H9 (cell line): Measurements from ENCODE around the gene SETDB2. TPM values are rescaled to one million over a fixed set of nuclear protein-coding genes. Genes with fewer than 3 reads are reported as not detected.
"Not testable (repeated sequence)": the region's sequence is repeated elsewhere in the genome, so short reads cannot be mapped to it uniquely, and the experiment has no call there.

Experiments used
- DNase-seq: peaks from one replicate; pipeline ENCODE4 v3.0.0-alpha.2; 2017
- H2AFZ ChIP-seq: one replicate; pipeline ENCODE4 v1.6.1; 2013; ENCODE audit warnings: mild to moderate bottlenecking, low read length, control low read depth, moderate library complexity
- H2AK5ac ChIP-seq: 2 replicates; pipeline ENCODE4 v1.6.1; 2013; ENCODE audit warnings: low read length, control low read depth, mixed read lengths; ENCODE audit not compliant: insufficient read length
- H2BK120ac ChIP-seq: one replicate; pipeline ENCODE4 v1.6.1; 2013; ENCODE audit warnings: low read depth, mild to moderate bottlenecking, low read length, control low read depth, inconsistent platforms; ENCODE audit not compliant: poor library complexity, severe bottlenecking
- H2BK12ac ChIP-seq: 2 replicates; pipeline ENCODE4 v1.6.1; 2013; ENCODE audit warnings: low read length, control low read depth, mixed read lengths, low read depth; ENCODE audit not compliant: insufficient read length
- H2BK15ac ChIP-seq: 2 replicates; pipeline ENCODE4 v1.6.1; 2013; ENCODE audit warnings: low read depth, low read length, control low read depth
- H2BK20ac ChIP-seq: one replicate; pipeline ENCODE4 v1.6.1; 2013; ENCODE audit warnings: low read depth, mild to moderate bottlenecking, low read length, control low read depth, inconsistent platforms; ENCODE audit not compliant: poor library complexity, severe bottlenecking
- H2BK5ac ChIP-seq: 2 replicates; pipeline ENCODE4 v1.6.1; 2013; ENCODE audit warnings: low read length, control low read depth, mixed read lengths; ENCODE audit not compliant: insufficient read length
- H3K14ac ChIP-seq: 2 replicates; pipeline ENCODE4 v1.6.1; 2013; ENCODE audit warnings: low read length, control low read depth; ENCODE audit not compliant: insufficient read depth
- H3K18ac ChIP-seq: 2 replicates; pipeline ENCODE4 v1.6.1; 2013; ENCODE audit warnings: low read depth, mild to moderate bottlenecking, mixed read lengths, low read length, control low read depth; ENCODE audit not compliant: insufficient read length
- H3K23ac ChIP-seq: 2 replicates; pipeline ENCODE4 v1.6.1; 2013; ENCODE audit warnings: low read length, control low read depth, mixed read lengths, low read depth; ENCODE audit not compliant: insufficient read length
- H3K23me2 ChIP-seq: 2 replicates; pipeline ENCODE4 v1.6.1; 2013; ENCODE audit warnings: low read depth, mild to moderate bottlenecking, mixed read lengths, low read length, control low read depth; ENCODE audit not compliant: insufficient read length, poor library complexity, severe bottlenecking
- H3K27ac ChIP-seq: 2 replicates; pipeline ENCODE4 v1.5.1; 2013; ENCODE audit warnings: low read length, control low read depth, mixed read lengths, low read depth; ENCODE audit not compliant: insufficient read length
- H3K27me3 ChIP-seq: 2 replicates; pipeline ENCODE4 v1.6.1; 2013; ENCODE audit warnings: low read length, control low read depth, inconsistent platforms; ENCODE audit not compliant: insufficient read depth
- H3K4ac ChIP-seq: 2 replicates; pipeline ENCODE4 v1.6.1; 2013; ENCODE audit warnings: low read depth, mild to moderate bottlenecking, control low read depth, inconsistent platforms, low read length, moderate library complexity
- H3K4me1 ChIP-seq: 2 replicates; pipeline ENCODE4 v1.6.1; 2013; ENCODE audit warnings: low read length, control low read depth, inconsistent platforms; ENCODE audit not compliant: insufficient read depth
- H3K4me2 ChIP-seq: 2 replicates; pipeline ENCODE4 v1.6.1; 2013; ENCODE audit warnings: low read length, control low read depth, mixed read lengths; ENCODE audit not compliant: insufficient read length, insufficient read depth
- H3K56ac ChIP-seq: 2 replicates; pipeline ENCODE4 v1.6.1; 2013; ENCODE audit warnings: low read depth, mild to moderate bottlenecking, mixed read lengths, low read length, control low read depth; ENCODE audit not compliant: insufficient read length
- H3K79me1 ChIP-seq: 2 replicates; pipeline ENCODE4 v1.6.1; 2013; ENCODE audit warnings: low read depth, mild to moderate bottlenecking, moderate library complexity, low read length, control low read depth, inconsistent platforms; ENCODE audit not compliant: insufficient read depth, poor library complexity, severe bottlenecking
- H3K79me2 ChIP-seq: 2 replicates; pipeline ENCODE4 v1.6.1; 2013; ENCODE audit warnings: low read length, control low read depth, inconsistent platforms; ENCODE audit not compliant: insufficient read depth
- H3K9ac ChIP-seq: 2 replicates; pipeline ENCODE4 v1.6.1; 2013; ENCODE audit warnings: low read length, control low read depth, mixed read lengths; ENCODE audit not compliant: insufficient read length; ENCODE audit errors: extremely low read depth
- H3K9me3 ChIP-seq: one replicate; pipeline ENCODE4 v1.6.1; 2013; ENCODE audit warnings: low read depth, low read length, inconsistent platforms; ENCODE audit not compliant: control insufficient read depth
- H3T11ph ChIP-seq: one replicate; pipeline ENCODE4 v1.6.1; 2013; ENCODE audit warnings: mild to moderate bottlenecking, low read length, control low read depth, inconsistent platforms
- H4K20me1 ChIP-seq: one replicate; pipeline ENCODE4 v1.6.1; 2013; ENCODE audit not compliant: control insufficient read depth, insufficient read length, insufficient read depth
- H4K5ac ChIP-seq: 2 replicates; pipeline ENCODE4 v1.6.1; 2013; ENCODE audit warnings: low read depth, mild to moderate bottlenecking, mixed read lengths, low read length, control low read depth; ENCODE audit not compliant: insufficient read length
- H4K8ac ChIP-seq: replicated peaks from 2 replicates; pipeline ENCODE4 v1.6.1; 2013; ENCODE audit warnings: low read length, control low read depth, mixed read lengths, low read depth; ENCODE audit not compliant: insufficient read length
- H4K91ac ChIP-seq: 2 replicates; pipeline ENCODE4 v1.6.1; 2013; ENCODE audit warnings: low read depth, mild to moderate bottlenecking, moderate library complexity, mixed read lengths, low read length, control low read depth; ENCODE audit not compliant: insufficient read length
- H3K27ac Mint-ChIP-seq, 3 experiments: 2 replicates in 2 of 3; 3 replicates in 1 of 3; pipeline ENCODE4 v1.8.0; 2020 to 2021; ENCODE audit warnings: mixed read lengths in 3 of 3, mild to moderate bottlenecking in 1 of 3, moderate library complexity in 1 of 3
- H3K27me3 Mint-ChIP-seq: 2 replicates; pipeline ENCODE4 v1.8.0; 2021; ENCODE audit warnings: low read depth, mild to moderate bottlenecking, moderate library complexity, mixed read lengths
- H3K36me3 Mint-ChIP-seq, 3 experiments: 2 replicates in 2 of 3; 3 replicates in 1 of 3; pipeline ENCODE4 v1.8.0; 2020 to 2021; ENCODE audit warnings: low read depth in 3 of 3, mixed read lengths in 3 of 3; ENCODE audit not compliant: insufficient read depth in 1 of 3
- H3K4me1 Mint-ChIP-seq, 2 experiments: 2 replicates each; pipeline ENCODE4 v1.8.0; 2020; ENCODE audit warnings: mixed read lengths in 2 of 2
- H3K4me3 Mint-ChIP-seq, 2 experiments: 2 replicates in 1 of 2; 3 replicates in 1 of 2; pipeline ENCODE4 v1.8.0; 2020 to 2021; ENCODE audit warnings: mild to moderate bottlenecking in 2 of 2, mixed read lengths in 2 of 2, moderate library complexity in 1 of 2
- H3K9me3 Mint-ChIP-seq, 2 experiments: 2 replicates in 1 of 2; 3 replicates in 1 of 2; pipeline ENCODE4 v1.8.0; 2020; ENCODE audit warnings: mild to moderate bottlenecking in 2 of 2, mixed read lengths in 2 of 2, moderate library complexity in 1 of 2
- WGBS: extraction: QIAGEN DNeasy Blood & Tissue Kit; methylation state at CpG from one replicate; pipeline ENCODE4 v1.1.7; 2013; ENCODE audit warnings: missing lambda C conversion rate, low lambda C conversion rate, mixed read lengths; ENCODE audit not compliant: insufficient read length; ENCODE audit errors: extremely low coverage; 5-methylcytosine and 5-hydroxymethylcytosine counted together
- total RNA-seq: library from RNA; stranded (reverse); gene quantifications from 2 replicates; pipeline ENCODE4 v1.2.1, GENCODE V29; 2021
- TF ChIP-seq, protein P1 (sequence below): fragments of 200-600 bp; sonication (generic); conservative IDR thresholded peaks from 3 replicates; pipeline ENCODE4 v1.8.0; 2021; ENCODE audit warnings: antibody characterized with exemption, mild to moderate bottlenecking

Gene SETDB2
- total RNA-seq, 1 experiment from 2014 or later = 5.7 TPM

DNA sequence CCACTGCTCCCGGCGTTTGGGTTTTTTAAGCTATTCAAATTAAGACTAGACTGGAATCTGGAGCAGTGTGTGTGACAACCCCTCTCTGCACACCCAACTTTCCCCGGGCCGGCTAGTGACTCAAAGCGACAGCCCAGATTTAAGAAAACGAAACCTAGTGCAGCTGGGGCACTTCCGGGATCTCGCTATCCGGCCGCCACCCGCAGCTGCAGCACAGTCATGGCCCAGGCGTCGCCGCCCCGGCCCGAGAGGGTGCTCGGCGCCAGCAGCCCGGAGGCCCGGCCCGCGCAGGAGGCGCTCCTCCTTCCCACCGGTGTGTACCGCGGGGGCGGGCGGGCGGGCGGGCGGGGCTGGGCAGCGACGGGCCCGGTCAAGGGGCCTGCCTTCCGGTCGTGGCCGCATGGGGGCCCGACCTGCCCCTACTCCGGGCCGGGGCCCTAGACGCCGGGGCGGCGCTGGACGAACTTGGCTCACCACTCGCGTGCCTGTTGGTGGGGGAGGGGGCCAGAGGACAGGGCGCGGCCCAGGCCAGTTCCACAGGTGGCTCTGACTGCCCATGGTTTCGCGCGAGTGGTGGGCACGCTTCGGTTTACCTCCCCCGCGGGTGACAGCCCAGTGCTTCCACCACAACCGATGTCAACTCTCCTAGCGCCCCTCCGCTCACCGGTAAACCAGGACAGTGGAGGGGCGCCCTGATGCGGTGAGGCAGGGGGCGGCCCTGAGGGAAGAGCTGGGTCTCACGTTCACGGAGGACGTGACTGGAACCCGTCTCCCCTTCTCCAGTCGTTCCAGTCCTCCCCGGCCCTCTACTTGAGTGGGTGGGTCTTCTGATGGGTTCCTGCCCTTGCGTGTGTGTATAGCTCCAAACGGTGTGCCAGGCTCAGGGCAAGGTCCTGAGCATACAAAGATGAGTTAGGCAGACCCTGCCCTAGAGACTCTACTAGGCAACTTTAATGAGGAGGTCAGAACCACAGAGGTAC lies 52.0 kb downstream of the SETDB2 start, which contains the start of gene PHF11:
Gene PHF11, plus strand, starts transcription at position 171 of the 980 bp plus-strand sequence. Its CDS starts 49 bp downstream, at position 220.
- Histone ChIP-seq H4K5ac (no peak within 1 kb of the TSS), H2AK5ac (no peak within 1 kb of the TSS), H3K4me2 (peak within 1 kb of the TSS; percentile 47), H4K91ac (no peak within 1 kb of the TSS), H3K79me2 (no peaks in the 10 kb centered on the region), H3K4ac (no peak within 1 kb of the TSS), H3K27ac (no peak within 1 kb of the TSS), H3K14ac (peak within 1 kb of the TSS; percentile 54), H2BK12ac (no peak within 1 kb of the TSS), H3K79me1 (no peaks in the 10 kb centered on the region), H3K56ac (no peak within 1 kb of the TSS), H3K23ac (no peak within 1 kb of the TSS), H4K20me1 (no peaks in the 10 kb centered on the region), H3T11ph (no peak within 1 kb of the TSS), H3K18ac (peak within 1 kb of the TSS; percentile 74), H2BK20ac (no peak within 1 kb of the TSS), H2AFZ (peak within 1 kb of the TSS; percentile 52), H3K23me2 (no peaks in the 10 kb centered on the region), H3K9ac (peak within 1 kb of the TSS; percentile 57), H3K27me3 (no peaks in the 10 kb centered on the region), H4K8ac (no peak within 1 kb of the TSS), H2BK5ac (no peak within 1 kb of the TSS), H3K4me1 (no peaks in the 10 kb centered on the region), H2BK120ac (no peak within 1 kb of the TSS), H3K9me3 (no peaks in the 10 kb centered on the region), H2BK15ac (no peak within 1 kb of the TSS)
- no CpG with 5 or more reads among the region's 71 CpGs for WGBS
- peak within 1 kb of the TSS; percentile 86 to 87 for H3K4me3 Mint-ChIP-seq
- DNase-seq = peak; percentile 74
- TF ChIP-seq, protein P1, sequence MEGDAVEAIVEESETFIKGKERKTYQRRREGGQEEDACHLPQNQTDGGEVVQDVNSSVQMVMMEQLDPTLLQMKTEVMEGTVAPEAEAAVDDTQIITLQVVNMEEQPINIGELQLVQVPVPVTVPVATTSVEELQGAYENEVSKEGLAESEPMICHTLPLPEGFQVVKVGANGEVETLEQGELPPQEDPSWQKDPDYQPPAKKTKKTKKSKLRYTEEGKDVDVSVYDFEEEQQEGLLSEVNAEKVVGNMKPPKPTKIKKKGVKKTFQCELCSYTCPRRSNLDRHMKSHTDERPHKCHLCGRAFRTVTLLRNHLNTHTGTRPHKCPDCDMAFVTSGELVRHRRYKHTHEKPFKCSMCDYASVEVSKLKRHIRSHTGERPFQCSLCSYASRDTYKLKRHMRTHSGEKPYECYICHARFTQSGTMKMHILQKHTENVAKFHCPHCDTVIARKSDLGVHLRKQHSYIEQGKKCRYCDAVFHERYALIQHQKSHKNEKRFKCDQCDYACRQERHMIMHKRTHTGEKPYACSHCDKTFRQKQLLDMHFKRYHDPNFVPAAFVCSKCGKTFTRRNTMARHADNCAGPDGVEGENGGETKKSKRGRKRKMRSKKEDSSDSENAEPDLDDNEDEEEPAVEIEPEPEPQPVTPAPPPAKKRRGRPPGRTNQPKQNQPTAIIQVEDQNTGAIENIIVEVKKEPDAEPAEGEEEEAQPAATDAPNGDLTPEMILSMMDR = peak; percentile 45
- H3K36me3 Mint-ChIP-seq = no peaks in the 10 kb centered on the region; a peak in 2 of 7 replicates
- no peaks in the 10 kb centered on the region for H3K9me3 Mint-ChIP-seq
- H3K4me1 Mint-ChIP-seq = peaks cover 2% of the 10 kb centered on the region in 2 experiments; a peak in 2 of 4 replicates
- no peaks in the 10 kb centered on the region; the same call in 1 of the 2 replicates for H3K27me3 Mint-ChIP-seq
- peak within 1 kb of the TSS; percentile 85 to 97 (median 92) for H3K27ac Mint-ChIP-seq

DNA sequence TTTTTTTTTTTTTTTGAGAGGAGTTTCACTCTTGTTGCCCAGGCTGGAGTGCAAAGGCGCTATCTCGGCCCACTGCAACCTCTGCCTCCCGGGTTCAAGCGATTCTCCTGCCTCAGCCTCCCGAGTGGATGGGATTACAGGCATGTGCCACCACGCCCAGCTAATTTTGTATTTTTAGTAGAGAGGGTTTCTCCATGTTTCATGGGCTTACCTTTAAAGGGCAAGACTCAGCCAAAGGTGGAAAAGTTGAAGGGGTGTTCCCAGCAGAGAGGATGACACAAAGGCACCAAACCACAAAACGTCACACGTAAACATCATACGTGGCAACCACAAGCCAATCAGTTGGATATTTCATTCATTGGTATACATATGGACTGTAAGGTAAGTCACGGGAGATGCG lies 52.8 kb downstream of the SETDB2 start:
- not testable (repeated sequence) for H2BK20ac ChIP-seq, H4K5ac ChIP-seq, H3K79me1 ChIP-seq, H3K4ac ChIP-seq, H3K36me3 Mint-ChIP-seq, H3T11ph ChIP-seq, H3K14ac ChIP-seq, H3K4me1 ChIP-seq, H3K56ac ChIP-seq, H2BK15ac ChIP-seq, H3K9me3 Mint-ChIP-seq, H3K4me2 ChIP-seq, H3K9me3 ChIP-seq, H3K27ac ChIP-seq, H3K79me2 ChIP-seq, H3K4me1 Mint-ChIP-seq, H2BK5ac ChIP-seq, H3K23me2 ChIP-seq, H2AK5ac ChIP-seq, H2AFZ ChIP-seq, H4K91ac ChIP-seq, H2BK120ac ChIP-seq, DNase-seq, H3K27me3 ChIP-seq, H3K9ac ChIP-seq, H4K8ac ChIP-seq, H3K18ac ChIP-seq, H4K20me1 ChIP-seq, H2BK12ac ChIP-seq, H3K27ac Mint-ChIP-seq, H3K23ac ChIP-seq, H3K27me3 Mint-ChIP-seq
- no CpG with 5 or more reads among the region's 11 CpGs for WGBS
- H3K4me3 Mint-ChIP-seq = peak overlapping the region; percentile 45 to 70; a peak in 3 of 5 replicates
